Breast epithelium (tissue), 4 donors: ENCODE results near the gene MICAL2. TPM values are rescaled to one million over a fixed set of nuclear protein-coding genes. Genes with fewer than 3 reads are reported as not detected.

Experiments
- DNase-seq, 2 donors: peaks; one replicate each; pipeline ENCODE4 v3.0.0-alpha.2; 2019; ENCODE audit warnings: low spot score in 2 of 2
- H3K27ac ChIP-seq, 2 donors: fragments of 200-600 bp; sonication (generic) in 1 of 2; one replicate each; pipeline ENCODE4 v1.5.1; 2016 to 2019; ENCODE audit warnings: mild to moderate bottlenecking in 1 of 2
- H3K27me3 ChIP-seq, 2 donors: fragments of 200-600 bp; sonication (generic) in 1 of 2; one replicate each; pipeline versions ENCODE4 v1.5.1 to v1.6.0; 2017 to 2019; ENCODE audit warnings: control low read depth in 1 of 2, mild to moderate bottlenecking in 1 of 2
- H3K36me3 ChIP-seq: fragments of 200-600 bp; one replicate; pipeline ENCODE4 v1.5.1; 2019
- H3K4me1 ChIP-seq, 2 donors: fragments of 200-600 bp; sonication (generic); one replicate each; pipeline ENCODE4 v1.5.1; 2016 to 2019; ENCODE audit warnings: control low read depth in 1 of 2
- H3K4me3 ChIP-seq, 3 donors: fragments of 200-600 bp; sonication (generic); 1 replicate in 2 of 3; 2 replicates in 1 of 3; pipeline ENCODE4 v1.5.1; 2016 to 2019; ENCODE audit warnings: mild to moderate bottlenecking in 3 of 3, moderate library complexity in 2 of 3
- H3K9me3 ChIP-seq, 2 donors: fragments of 200-600 bp; sonication (generic) in 1 of 2; one replicate each; pipeline ENCODE4 v1.5.1; 2016 to 2019; ENCODE audit warnings: control low read depth in 1 of 2
- POLR2A ChIP-seq: fragments of 450-650 bp; IDR thresholded peaks from one replicate; pipeline ENCODE4 v1.6.1; 2016; ENCODE audit warnings: antibody characterized with exemption, mild to moderate bottlenecking, moderate library complexity
- POLR2AphosphoS5 ChIP-seq, 3 donors: sonication (generic); formaldehyde crosslinking; IDR thresholded peaks; one replicate each; pipeline ENCODE4 v1.6.1; 2017; ENCODE audit warnings: antibody characterized with exemption in 3 of 3
- intact Hi-C: fragments of 100-400 bp; cut with DNase I; formaldehyde crosslinking; loops from one replicate; pipeline ENCODE4 v1.15.1; 2023; ENCODE audit warnings: low total_unique reads
- total RNA-seq, 3 donors: library from RNA; depleted of rRNA; stranded (reverse); fragments of >200 nt; gene quantifications; one replicate each; pipeline ENCODE4 v1.1.0, GENCODE V29; 2016
- TF ChIP-seq, protein P1 (sequence below), 3 donors: fragments of 450-650 bp; IDR thresholded peaks; one replicate each; pipeline ENCODE4 v1.5.1; 2016 to 2017; ENCODE audit warnings: antibody characterized with exemption in 3 of 3, mild to moderate bottlenecking in 3 of 3, moderate library complexity in 3 of 3

Gene MICAL2
- total RNA-seq, 3 donors from 2014 or later, result 30.9 to 52.4 (median 38.6) TPM

DNA sequence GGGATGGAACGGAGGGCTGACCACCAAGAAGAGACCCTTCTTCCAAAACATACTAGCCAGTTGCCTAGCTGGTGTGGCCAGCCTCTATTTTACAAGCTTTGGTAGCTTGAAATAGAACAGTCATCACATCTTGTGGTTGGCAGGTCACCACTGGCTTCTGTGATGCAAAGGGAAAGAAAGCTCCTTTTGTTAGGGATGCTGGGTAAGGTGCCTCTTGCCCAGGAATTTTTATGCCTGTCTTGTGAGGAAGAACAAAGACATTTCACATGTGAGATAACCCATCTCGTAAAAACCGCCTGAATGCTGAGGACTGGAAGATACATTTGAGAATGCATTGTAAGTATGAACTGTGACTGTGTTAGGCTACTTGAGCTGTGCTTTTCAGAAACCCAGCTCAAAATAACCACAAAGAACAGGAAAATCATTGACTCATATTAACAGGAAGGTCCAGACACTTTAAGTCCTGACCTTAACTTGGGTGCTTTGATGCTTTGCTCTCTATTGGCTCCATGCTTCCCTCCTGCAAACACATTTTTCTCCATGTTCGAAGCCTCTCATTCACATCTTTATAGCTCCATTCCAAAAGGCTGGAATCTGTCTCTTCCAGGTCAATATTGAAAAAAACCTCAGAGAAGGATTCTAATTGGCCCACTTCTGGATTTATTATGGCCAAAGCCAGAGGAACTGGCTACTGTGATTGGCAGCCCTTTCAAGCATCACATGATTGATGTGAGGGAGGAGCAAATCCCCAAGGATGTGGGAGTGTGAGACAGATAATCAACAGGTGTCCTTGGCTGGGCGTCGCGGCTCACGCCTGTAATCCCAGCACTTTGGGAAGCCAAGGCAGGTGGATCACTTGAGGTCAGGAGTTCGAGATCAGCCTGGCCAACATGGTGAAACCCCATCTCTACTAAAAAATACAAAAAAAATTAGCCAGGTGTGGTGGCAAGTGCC, 53.9 kb downstream of the MICAL2 start:
- Histone ChIP-seq H3K27me3 (no peaks in the 10 kb centered on the region), H3K9me3 (no peaks in the 10 kb centered on the region), H3K4me1 (peaks cover 0 to 5% of the 10 kb centered on the region in 2 donors), H3K4me3 (no peak overlapping the region), H3K36me3 (no peaks in the 10 kb centered on the region), H3K27ac (peak overlapping the region; percentile 71 to 86)
- TF ChIP-seq, protein P1, sequence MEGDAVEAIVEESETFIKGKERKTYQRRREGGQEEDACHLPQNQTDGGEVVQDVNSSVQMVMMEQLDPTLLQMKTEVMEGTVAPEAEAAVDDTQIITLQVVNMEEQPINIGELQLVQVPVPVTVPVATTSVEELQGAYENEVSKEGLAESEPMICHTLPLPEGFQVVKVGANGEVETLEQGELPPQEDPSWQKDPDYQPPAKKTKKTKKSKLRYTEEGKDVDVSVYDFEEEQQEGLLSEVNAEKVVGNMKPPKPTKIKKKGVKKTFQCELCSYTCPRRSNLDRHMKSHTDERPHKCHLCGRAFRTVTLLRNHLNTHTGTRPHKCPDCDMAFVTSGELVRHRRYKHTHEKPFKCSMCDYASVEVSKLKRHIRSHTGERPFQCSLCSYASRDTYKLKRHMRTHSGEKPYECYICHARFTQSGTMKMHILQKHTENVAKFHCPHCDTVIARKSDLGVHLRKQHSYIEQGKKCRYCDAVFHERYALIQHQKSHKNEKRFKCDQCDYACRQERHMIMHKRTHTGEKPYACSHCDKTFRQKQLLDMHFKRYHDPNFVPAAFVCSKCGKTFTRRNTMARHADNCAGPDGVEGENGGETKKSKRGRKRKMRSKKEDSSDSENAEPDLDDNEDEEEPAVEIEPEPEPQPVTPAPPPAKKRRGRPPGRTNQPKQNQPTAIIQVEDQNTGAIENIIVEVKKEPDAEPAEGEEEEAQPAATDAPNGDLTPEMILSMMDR (IDR thresholded peaks at IDR 0.05), result no peak
- TF ChIP-seq POLR2AphosphoS5 (IDR thresholded peaks at IDR 0.05) (no peak), POLR2A (no peak)
- DNase-seq, result peak in 1 of 2 donors; percentile 85
- intact Hi-C loops, result no loop called here

- Histone ChIP-seq H3K36me3 (no peaks in the 10 kb centered on the region), H3K27me3 (no peaks in the 10 kb centered on the region), H3K4me3 (no peak overlapping the region), H3K9me3 (no peaks in the 10 kb centered on the region), H3K27ac (peak overlapping the region; percentile 34 to 71), H3K4me1 (peaks cover 0 to 5% of the 10 kb centered on the region in 2 donors)
- DNase-seq, result no peak
- intact Hi-C loops, result no loop called here
- TF ChIP-seq POLR2AphosphoS5 (IDR thresholded peaks at IDR 0.05) (no peak), POLR2A (no peak)
- TF ChIP-seq, protein P1 (IDR thresholded peaks at IDR 0.05), result no peak
Observed at GRCh38 chr11:12165237-12165875, 55.0 kb downstream of the MICAL2 start.

- intact Hi-C loops, result no loop called here
- Histone ChIP-seq H3K4me1 (peaks cover 0 to 5% of the 10 kb centered on the region in 2 donors), H3K36me3 (no peaks in the 10 kb centered on the region), H3K4me3 (no peak overlapping the region), H3K27me3 (no peaks in the 10 kb centered on the region), H3K9me3 (no peaks in the 10 kb centered on the region), H3K27ac (peak overlapping the region in 1 of 2 donors; percentile 21)
- TF ChIP-seq POLR2AphosphoS5 (IDR thresholded peaks at IDR 0.05), result no peak
- TF ChIP-seq POLR2A, result no peak
- TF ChIP-seq, protein P1 (IDR thresholded peaks at IDR 0.05), result no peak
- no peak for DNase-seq
Observed at GRCh38 chr11:12166299-12167060, 56.1 kb downstream of the MICAL2 start.

- Histone ChIP-seq H3K4me1 (peaks cover 0 to 5% of the 10 kb centered on the region in 2 donors), H3K27ac (peak overlapping the region in 1 of 2 donors; percentile 21), H3K9me3 (no peaks in the 10 kb centered on the region), H3K27me3 (no peaks in the 10 kb centered on the region), H3K36me3 (no peaks in the 10 kb centered on the region), H3K4me3 (no peak overlapping the region)
- TF ChIP-seq POLR2AphosphoS5 (IDR thresholded peaks at IDR 0.05) (no peak), POLR2A (no peak)
- TF ChIP-seq, protein P1 (IDR thresholded peaks at IDR 0.05), result no peak
- intact Hi-C loops, result no loop called here
- DNase-seq, result no peak
Observed at GRCh38 chr11:12167061-12168000, 56.9 kb downstream of the MICAL2 start.
